PFSK-1 (cell line): ENCODE measurements around the gene EPC1.

Experiments
- FOXP2 ChIP-seq: optimal IDR thresholded peaks from 2 replicates; pipeline ENCODE3; 2011; ENCODE audit warnings: borderline replicate concordance, control low read depth, inconsistent platforms; ENCODE audit not compliant: insufficient read depth; ENCODE audit errors: extremely low read length, extremely low read depth
- POLR2AphosphoS5 ChIP-seq: IDR thresholded peaks from 2 replicates; pipeline ENCODE4 v1.6.1; 2012; ENCODE audit warnings: low read depth, mild to moderate bottlenecking, control low read depth, low read length, moderate library complexity
- REST ChIP-seq, 2 experiments: IDR thresholded peaks; 2 replicates each; pipeline versions ENCODE4 v1.6.1 to v1.8.0; 2011 to 2012; ENCODE audit warnings: low read depth in 2 of 2, low read length in 2 of 2, control low read depth in 1 of 2, inconsistent platforms in 1 of 2, mild to moderate bottlenecking in 1 of 2, moderate library complexity in 1 of 2; ENCODE audit not compliant: insufficient read depth in 1 of 2
- SIN3A ChIP-seq: IDR thresholded peaks from 2 replicates; pipeline ENCODE4 v1.6.1; 2012; ENCODE audit warnings: mild to moderate bottlenecking, low read length, moderate library complexity, borderline replicate concordance; ENCODE audit not compliant: insufficient read depth
- TAF1 ChIP-seq: IDR thresholded peaks from 2 replicates; pipeline ENCODE4 v1.6.1; 2012; ENCODE audit warnings: low read length, control low read depth, borderline replicate concordance; ENCODE audit not compliant: insufficient read depth

Gene EPC1

GRCh38 chr10:32307609-32308008 is 39.3 kb downstream of the EPC1 start:
- TF ChIP-seq REST (IDR thresholded peaks at IDR 0.05; ENCODE audit: insufficient read depth in 1 of 2, low read depth in 2 of 2, low read length in 2 of 2) (no peak), SIN3A (no peak), POLR2AphosphoS5 (no peak), FOXP2 (no peak), TAF1 (no peak)

- TF ChIP-seq SIN3A: no peak
- no peak for TF ChIP-seq TAF1
- TF ChIP-seq REST (IDR thresholded peaks at IDR 0.05; ENCODE audit: insufficient read depth in 1 of 2, low read depth in 2 of 2, low read length in 2 of 2): no peak
- no peak for TF ChIP-seq FOXP2
Measured at GRCh38 chr10:32299354-32299980, 47.5 kb downstream of the EPC1 start.

GRCh38 chr10:32298075-32298812 is 48.7 kb downstream of the EPC1 start:
- TF ChIP-seq REST (IDR thresholded peaks at IDR 0.05; ENCODE audit: insufficient read depth in 1 of 2, low read depth in 2 of 2, low read length in 2 of 2): no peak
- TF ChIP-seq POLR2AphosphoS5: no peak
- no peak for TF ChIP-seq FOXP2
- no peak for TF ChIP-seq TAF1
- TF ChIP-seq SIN3A: no peak

- TF ChIP-seq SIN3A (no peak), TAF1 (no peak), POLR2AphosphoS5 (no peak), FOXP2 (no peak)
Measured at GRCh38 chr10:32295027-32295426, 51.9 kb downstream of the EPC1 start.

- no peak for TF ChIP-seq TAF1
- TF ChIP-seq SIN3A: no peak
- no peak for TF ChIP-seq REST (IDR thresholded peaks at IDR 0.05; ENCODE audit: insufficient read depth in 1 of 2, low read depth in 2 of 2, low read length in 2 of 2)
- TF ChIP-seq POLR2AphosphoS5: no peak
- TF ChIP-seq FOXP2: no peak
Measured at GRCh38 chr10:32293581-32293980, 53.4 kb downstream of the EPC1 start.
